ENCODE data around the gene PLCD1. TPM values are rescaled to one million over a fixed set of nuclear protein-coding genes. Genes with fewer than 3 reads are reported as not detected.
"Not testable (repeated sequence)": the region's sequence is repeated elsewhere in the genome, so short reads cannot be mapped to it uniquely, and the experiment has no call there.

PLCD1 gene
- total RNA-seq, 1 donor from 2014 or later: 32.2 TPM

DNA sequence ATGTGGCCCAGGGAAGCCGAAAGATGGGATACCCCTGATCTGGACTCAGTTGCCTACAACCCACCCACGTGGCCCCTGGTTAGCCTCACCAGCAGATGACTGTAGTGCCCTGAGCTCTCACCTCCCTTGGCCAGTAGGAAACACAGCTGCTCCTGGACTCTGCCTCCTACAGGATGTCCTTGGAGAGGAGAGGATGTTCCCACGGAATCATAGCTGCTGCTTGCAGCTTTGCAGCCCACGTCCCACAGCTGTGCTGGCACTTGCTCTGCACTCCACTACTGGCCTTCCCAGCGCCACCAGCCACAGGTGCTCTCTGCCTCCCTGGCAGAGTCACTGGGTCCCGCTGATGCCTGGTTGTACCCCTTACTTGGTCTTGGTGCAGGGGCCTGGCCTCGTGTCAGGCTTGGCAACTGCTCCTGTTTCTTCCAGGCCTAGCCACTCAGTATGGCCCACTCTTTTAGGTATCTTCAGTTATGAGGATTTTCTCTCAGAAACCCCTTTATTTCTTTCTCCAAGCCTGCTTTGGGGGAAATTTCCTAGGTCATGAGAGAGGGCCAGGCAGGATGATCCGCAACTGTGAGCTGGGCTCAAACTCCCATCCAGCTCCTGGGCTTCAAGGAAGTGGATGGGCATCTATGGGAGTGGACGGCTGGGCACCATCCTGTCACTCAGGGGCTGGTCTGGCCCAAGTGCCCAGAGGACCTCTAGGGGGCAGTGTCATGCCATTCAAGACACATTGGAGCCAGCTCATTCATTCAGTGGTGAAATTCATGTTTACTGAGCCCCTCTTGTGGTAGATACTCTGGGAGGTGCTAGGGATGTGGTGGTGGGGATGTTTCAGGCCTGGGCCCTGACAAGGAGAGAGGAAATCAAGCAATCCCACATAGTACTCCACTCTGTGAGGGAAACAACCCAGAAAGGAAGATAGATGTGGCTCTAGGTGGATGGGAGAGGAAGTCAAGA is 55.0 kb downstream of the PLCD1 start:
- intact Hi-C loops (cut with DNase I): no loop called here
- Histone ChIP-seq H3K27ac (peak overlapping the region; percentile 11), H3K36me3 (peaks cover 21% of the 10 kb centered on the region), H3K4me3 (no peak overlapping the region), H3K9me3 (no peaks in the 10 kb centered on the region), H3K27me3 (no peaks in the 10 kb centered on the region), H3K4me1 (peaks cover 8% of the 10 kb centered on the region)
- TF ChIP-seq CTCF (IDR thresholded peaks at IDR 0.05): peak; percentile 85
- DNase-seq (peak; percentile 79), ATAC-seq (peak; percentile 95)

DNA sequence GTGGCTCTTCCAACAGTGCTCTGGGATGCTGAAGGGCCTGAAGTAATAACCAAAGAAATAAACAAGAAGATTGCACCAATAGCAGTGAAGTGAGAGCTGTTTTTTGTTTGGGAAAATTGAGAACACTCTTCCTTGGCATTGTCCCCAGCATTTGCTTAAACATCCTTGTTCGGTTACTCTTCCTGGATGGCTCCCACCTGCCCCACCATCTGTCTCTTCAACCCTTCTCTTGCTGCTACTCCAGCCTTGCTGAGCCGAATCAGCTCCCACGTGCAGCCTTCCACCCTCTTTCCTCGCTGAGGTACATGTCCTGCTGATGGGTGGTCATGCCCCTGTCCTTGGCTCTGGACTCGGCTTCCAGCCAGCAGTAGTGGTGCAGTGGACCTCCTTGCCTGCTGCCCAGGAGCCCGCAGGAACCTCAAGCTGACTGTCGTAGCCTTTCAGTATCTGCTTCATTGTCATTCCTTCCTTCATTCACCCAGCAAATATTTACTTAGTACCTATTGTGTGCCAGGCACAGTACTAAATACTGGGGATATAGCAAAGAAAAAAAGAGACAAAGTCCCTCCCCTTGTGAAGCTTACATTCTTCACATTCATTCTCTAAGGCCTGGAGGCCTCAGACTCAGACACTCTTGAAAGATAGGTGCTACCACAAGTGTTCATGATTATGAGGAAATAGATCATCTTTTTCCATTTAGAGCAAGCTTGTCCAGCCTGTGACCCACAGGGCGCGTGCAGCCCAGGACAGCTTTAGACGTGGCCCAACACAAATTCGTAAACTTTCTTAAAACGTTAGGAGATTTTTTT is 56.0 kb downstream of the PLCD1 start:
- no peak for ATAC-seq
- Histone ChIP-seq H3K4me1 (peaks cover 16% of the 10 kb centered on the region), H3K27me3 (no peaks in the 10 kb centered on the region), H3K9me3 (no peaks in the 10 kb centered on the region), H3K4me3 (no peak overlapping the region), H3K36me3 (peaks cover 21% of the 10 kb centered on the region), H3K27ac (no peak overlapping the region)
- TF ChIP-seq CTCF (IDR thresholded peaks at IDR 0.05): no peak
- DNase-seq: no peak
- intact Hi-C loops (cut with DNase I): no loop called here

GRCh38 chr3:37972056-37972455 is 57.4 kb downstream of the PLCD1 start:
- peaks cover 22% of the 10 kb centered on the region for H3K4me1 ChIP-seq
- DNase-seq; H3K27me3 ChIP-seq; H3K9me3 ChIP-seq; H3K27ac ChIP-seq; ATAC-seq; H3K4me3 ChIP-seq; intact Hi-C loops (cut with DNase I): not testable (repeated sequence)
- H3K36me3 ChIP-seq: peaks cover 17% of the 10 kb centered on the region

DNA sequence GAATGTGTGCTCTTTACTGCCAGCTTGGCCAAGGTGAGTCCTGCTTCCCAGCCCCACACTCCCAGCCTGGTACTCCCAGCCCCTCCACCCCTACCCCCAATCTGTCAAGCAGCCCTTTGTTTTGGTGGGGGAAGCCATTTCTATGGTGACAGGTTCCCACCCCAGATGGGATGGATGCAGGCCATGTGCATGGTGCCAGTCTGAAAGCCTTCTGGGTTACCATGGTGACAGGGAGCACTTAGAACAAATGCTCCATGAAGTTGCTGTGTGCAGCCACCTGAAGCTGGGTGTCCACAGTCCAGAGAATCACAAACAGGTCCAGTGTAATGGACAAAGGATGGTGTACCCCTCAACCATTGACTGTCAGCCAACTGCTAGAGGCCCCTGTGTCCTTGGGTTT is 58.0 kb downstream of the PLCD1 start:
- intact Hi-C loops (cut with DNase I): no loop called here
- no peak overlapping the region for H3K27ac ChIP-seq
- peaks cover 24% of the 10 kb centered on the region for H3K4me1 ChIP-seq
- H3K27me3 ChIP-seq: no peaks in the 10 kb centered on the region
- TF ChIP-seq CTCF (IDR thresholded peaks at IDR 0.05): no peak
- DNase-seq: no peak
- ATAC-seq: no peak
- no peak overlapping the region for H3K4me3 ChIP-seq
- peaks cover 11% of the 10 kb centered on the region for H3K36me3 ChIP-seq
- H3K9me3 ChIP-seq: no peaks in the 10 kb centered on the region

GRCh38 chr3:37970802-37971201 is 58.6 kb downstream of the PLCD1 start:
- peaks cover 24% of the 10 kb centered on the region for H3K4me1 ChIP-seq
- no peak for DNase-seq
- intact Hi-C loops (cut with DNase I): no loop called here
- peaks cover 4% of the 10 kb centered on the region for H3K36me3 ChIP-seq
- no peak overlapping the region for H3K27ac ChIP-seq
- no peak for TF ChIP-seq CTCF (IDR thresholded peaks at IDR 0.05)
- H3K27me3 ChIP-seq: no peaks in the 10 kb centered on the region
- H3K9me3 ChIP-seq: no peaks in the 10 kb centered on the region
- no peak overlapping the region for H3K4me3 ChIP-seq
- no peak for ATAC-seq
